GM21528 (cell line): Measurements from ENCODE around the gene PITPNC1.
"Not testable (repeated sequence)": the region's sequence is repeated elsewhere in the genome, so short reads cannot be mapped to it uniquely, and the experiment has no call there.

Experiments
- ATAC-seq: cut with Tn5 transposase; IDR thresholded peaks from one replicate; pipeline ENCODE4 v1.9.1; 2021; ENCODE audit warnings: mild to moderate bottlenecking, moderate library complexity; ENCODE audit not compliant: unreplicated experiment, low FRiP score

The PITPNC1 gene

DNA sequence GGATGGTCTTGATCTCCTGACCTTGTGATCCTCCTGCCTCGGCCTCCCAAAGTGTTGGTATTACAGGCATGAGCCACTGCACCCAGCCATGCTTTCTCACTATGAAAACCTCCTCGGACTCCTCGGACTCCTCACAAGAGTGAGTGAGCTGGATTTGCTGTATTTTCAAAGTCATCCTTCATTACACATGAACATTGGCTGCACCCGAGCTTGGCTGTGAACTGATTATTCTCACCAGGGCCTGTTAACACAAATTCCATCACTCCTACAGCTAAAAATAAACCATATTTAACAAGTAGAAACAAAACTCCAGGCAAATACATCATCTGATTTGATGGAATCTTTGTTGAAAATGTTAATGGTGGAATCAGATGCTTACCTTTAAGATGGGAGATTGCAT lies 50.3 kb downstream of the PITPNC1 start:
- no peak for ATAC-seq

DNA sequence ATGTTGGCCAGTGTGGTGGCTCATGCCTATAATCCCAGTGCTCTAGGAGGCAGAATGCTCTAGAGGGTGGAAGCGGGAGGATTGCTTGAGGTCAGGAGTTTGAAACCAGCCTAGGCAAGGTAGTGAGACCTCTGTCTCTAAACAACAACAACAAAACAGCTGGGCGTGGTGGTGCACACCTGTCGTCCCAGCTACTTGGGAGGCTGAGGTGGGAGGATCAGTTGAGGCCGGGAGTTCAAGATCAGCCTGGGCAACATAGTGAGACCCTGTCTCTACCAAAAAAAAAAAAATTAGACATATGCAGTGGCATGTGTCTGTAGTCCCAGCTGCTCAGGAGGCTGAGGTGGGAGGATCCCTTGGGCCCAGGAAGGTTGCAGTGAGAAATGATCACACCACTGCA lies 53.4 kb downstream of the PITPNC1 start:
- not testable (repeated sequence) for ATAC-seq

DNA sequence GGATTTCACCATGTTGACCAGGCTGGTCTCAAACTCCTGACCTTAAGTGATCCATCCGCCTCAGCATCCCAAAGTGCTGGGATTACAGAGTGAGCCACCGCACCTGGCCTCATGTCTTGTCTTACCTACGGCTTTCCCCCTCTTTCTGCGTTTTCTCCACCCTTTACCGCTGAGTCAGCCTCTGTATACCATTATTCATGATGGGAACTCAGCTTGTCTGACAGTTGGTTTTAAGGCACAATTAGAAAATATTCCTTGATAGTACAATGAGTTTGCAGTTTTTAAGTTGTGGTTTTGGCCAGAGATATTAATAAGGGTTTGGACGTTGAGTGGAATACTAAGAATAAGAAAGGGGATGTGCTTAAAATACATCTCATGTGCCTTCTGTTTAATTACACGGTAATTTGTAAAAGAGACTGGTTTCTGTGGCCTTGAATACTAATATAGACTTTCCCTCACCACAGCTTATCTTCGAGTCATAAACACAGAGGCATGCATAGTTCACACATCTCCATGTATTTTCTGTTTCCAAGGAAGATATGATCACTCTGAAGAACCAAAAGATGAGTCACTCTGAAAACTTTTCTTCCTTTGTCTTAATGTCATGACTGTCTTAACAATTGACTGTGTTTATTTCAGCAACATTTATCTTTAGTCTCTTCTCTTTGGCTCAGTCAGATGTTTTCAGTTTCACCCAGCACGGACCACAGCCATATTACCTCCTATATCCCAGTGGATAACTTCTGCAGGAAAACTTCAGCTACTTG lies 54.4 kb downstream of the PITPNC1 start:
- no peak for ATAC-seq

DNA sequence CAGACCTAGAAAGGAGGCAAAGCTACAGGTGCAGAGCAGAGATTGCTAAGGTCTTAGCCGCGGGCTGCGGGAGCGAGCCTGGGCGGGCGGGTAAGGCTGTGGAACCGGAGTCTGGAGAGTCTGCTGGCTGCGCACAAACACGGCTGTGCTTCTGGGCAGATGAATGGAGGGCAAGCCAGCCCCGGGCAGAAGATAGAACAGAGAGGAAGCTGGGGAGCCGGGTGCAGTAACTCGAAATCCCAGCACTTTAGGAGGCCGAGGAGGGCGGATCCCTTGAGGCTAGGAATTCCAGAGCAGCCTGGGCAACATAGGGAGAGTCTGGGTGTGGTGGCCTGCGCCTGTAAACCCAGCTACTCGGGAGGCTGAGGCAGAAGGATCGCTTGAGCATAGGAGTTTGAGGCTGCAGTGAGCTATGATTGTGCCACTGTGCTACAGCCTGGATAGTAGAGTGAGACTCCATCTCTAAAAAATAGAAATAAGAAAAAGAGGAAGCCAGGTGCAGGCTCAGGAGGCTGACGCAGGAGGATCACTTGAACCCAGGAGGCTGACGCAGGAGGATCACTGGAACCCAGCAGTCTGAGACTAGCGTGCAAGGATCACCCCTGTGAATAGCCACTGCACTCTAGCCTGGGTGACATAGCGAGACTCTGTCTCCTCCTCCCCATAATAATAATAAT lies 56.3 kb downstream of the PITPNC1 start:
- ATAC-seq = no peak

DNA sequence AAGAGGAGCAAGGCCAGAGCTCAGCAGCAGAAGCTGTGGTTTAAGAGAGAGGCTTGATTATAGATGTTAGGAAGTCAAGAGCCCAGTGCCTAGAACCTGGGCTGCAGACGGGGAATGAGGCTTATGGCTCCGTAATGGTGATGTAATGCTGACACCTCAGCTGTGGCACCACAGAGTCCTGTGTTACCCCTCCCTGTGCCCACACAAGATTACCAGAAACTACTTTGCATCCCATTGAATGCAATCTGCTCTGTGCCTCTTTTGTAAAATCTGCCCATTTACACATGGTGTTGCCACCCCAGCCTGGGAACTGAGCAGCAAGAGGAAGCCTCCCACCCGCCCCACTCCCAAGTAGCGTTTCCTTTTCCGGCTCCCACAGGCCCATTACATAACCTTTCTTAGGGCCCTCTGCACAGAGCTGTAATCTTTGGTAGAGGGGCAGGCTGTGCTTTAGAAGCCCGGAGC lies 57.0 kb downstream of the PITPNC1 start:
- ATAC-seq = no peak

DNA sequence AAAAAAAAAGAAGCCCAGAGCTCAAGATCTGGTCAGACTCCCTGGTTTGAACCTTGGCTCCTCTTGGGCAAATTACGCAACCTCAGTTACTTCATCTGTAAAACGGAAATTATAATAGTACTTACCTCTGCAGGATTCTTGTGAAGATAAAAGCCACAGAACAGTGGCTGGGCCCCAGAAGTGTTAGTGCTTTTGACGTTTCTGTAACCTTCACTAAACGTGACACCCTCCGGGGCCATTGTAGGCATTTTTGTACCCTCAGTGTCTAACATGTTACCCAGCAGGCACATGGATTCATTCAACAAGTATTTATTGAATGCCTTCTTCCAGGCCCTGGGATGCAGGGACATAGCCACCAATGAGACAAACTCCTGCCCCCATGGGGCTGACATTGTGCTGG lies 58.0 kb downstream of the PITPNC1 start:
- ATAC-seq = no peak

DNA sequence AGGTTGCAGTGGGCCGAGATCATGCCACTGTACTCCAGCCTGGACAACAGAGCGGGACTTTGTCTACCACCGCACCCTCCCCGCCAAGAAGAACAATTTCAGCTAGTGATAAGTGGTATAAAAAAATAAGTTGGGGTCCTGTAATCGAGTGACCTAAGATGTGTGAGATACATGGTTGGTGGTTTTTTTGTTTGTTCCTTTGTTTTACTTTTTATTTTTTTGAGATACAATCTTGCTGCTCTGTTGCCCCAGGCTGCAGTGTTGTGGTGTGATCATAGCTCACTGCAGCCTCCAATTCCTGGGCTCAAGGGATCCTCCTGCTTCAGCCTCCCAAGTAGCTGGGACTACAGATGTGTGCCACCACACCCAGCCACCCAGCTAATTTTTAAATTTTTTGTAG lies 58.7 kb downstream of the PITPNC1 start:
- ATAC-seq = no peak

DNA sequence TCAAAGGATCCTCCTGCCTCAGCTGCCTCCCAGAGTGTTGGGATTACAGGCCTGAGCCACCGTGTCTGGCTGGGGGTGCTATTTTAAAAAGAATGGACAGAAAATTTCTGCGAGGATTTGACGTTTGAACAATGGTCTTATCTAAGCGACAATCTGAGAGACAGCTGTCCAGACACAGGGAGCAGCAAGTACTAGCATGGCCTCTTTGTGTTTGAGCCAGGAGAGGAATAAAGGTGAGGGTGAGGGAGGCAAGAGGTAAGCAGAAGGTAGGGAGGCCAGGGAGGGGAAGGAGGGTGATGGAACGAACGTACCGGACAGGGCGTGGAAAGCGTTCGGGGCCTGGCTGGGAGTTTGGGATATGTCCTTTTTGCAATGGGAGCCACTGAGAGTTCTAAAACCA lies 59.2 kb downstream of the PITPNC1 start:
- no peak for ATAC-seq

DNA sequence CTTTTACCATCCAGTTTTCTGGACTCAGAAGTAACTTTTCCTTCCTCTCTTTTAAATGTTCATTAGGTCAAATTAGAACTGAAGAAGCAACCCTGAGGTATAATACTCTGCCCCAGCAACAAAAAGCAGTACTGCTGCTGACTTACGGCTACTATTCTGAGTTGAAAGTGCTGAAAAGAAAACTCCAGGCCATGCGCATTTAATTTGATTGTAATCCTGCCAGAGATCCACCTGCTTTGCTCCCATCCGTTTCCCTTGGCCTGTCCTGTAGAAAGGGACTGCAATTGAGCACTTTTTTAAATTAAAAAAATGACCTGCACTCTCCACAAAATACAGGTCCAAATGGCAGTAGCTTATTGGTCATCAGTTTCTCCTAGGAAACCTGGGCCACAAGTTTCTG lies 61.6 kb downstream of the PITPNC1 start:
- no peak for ATAC-seq

DNA sequence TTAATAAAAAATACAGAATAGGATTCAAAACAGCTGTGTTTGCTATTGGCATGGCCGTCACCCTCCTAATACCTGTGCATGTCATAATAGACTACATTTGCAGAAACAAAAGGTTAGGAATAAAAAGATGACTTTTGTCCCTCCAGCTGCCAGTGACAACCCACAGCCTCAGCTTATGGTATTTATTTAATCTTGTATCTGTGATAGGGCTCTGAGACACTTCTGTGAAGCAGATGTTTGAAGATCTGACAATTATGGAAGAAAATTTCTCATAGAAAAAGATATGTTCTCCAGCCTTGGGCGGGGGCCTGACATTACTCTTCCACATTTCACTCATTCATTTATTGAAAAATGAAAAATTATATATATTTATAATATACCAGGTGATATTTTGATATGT lies 62.2 kb downstream of the PITPNC1 start:
- ATAC-seq = no peak

DNA sequence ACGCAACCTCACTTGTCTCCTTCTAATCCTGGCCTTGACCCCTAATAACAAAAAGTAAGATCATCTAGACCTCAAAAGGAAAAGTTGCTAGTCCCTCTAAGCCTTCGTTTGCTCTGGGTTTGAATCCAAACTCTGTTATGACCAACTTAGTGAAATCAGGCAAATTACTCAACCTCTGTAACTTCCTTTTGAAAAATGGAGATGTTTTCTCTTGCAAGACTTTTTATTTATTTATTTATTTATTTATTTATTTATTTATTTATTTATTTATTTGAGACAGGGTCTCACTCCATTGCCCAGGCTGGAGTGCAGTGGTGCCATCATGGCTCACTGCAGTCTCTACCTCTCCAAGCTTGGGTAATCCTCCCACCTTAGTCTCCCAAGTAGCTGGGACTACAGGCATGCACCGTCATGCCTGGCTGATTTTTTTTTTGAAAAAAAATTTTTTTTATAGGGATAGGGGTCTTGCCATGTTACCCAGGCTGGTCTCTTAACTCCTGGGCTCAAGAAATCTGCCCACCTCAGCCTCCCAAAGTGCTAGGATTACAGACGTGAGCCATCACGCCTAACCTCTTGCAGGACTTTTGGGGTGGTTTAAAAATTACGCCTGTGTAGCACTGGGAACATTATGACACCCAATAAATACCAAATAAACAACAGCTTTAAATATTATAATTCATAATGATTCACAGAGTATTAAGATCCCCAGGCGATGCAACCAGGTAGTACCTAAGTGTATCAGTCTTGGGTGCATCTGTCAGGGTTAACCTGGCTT lies 63.4 kb downstream of the PITPNC1 start:
- no peak for ATAC-seq

DNA sequence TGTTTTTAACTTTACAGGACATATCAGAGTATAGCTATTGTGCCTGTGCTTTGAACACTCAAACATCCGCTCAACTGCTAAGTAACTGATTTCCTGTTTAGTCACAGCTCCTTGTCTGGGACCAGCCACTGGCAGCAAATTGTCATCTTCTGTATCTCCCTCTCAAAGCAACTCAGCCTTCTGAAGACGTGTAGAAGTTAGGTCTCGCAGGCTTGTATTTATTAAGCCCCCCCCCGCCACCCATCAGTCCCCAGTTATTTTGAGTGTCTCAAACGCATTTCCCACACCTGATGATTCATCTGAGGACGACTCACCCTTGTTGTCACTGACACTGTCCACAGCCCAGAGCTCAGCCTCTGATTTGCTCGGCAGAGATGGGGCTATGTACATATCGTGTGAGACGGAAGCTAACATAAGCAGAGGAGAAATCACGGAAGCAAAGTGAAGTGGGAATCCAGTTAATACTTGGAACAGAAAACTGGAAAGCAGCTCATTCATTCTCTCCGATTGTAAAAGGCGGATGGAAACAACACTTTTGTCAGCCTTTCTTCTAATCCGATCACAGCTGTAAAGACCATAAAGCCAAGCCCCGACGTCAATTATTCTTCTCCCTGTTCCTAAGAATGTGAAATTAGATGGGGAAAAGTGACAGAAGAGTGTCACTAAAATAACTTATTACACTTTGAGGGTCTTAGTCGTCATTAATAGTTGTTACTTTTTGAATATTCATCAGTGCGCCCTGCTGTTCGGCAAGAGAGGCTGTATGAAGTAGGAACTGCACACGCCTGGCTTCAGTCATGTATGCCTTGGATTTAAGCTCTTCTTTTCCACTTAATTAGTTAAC lies 64.2 kb downstream of the PITPNC1 start:
- no peak for ATAC-seq

DNA sequence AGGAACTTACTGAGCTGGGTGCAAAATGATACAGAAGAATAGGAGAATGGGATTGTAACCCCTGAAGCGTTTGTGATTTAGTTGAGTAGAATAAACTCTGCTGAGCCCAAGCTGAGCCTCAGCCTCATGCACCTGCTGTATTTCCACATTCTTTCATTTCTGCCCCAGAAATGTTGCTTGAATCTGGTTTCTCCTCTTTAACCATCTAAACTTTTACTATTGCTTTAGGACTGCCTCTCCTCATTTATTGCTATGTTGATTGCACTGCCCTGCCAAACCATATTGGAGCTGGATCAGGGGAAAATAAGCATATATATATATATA lies 64.8 kb downstream of the PITPNC1 start:
- no peak for ATAC-seq

DNA sequence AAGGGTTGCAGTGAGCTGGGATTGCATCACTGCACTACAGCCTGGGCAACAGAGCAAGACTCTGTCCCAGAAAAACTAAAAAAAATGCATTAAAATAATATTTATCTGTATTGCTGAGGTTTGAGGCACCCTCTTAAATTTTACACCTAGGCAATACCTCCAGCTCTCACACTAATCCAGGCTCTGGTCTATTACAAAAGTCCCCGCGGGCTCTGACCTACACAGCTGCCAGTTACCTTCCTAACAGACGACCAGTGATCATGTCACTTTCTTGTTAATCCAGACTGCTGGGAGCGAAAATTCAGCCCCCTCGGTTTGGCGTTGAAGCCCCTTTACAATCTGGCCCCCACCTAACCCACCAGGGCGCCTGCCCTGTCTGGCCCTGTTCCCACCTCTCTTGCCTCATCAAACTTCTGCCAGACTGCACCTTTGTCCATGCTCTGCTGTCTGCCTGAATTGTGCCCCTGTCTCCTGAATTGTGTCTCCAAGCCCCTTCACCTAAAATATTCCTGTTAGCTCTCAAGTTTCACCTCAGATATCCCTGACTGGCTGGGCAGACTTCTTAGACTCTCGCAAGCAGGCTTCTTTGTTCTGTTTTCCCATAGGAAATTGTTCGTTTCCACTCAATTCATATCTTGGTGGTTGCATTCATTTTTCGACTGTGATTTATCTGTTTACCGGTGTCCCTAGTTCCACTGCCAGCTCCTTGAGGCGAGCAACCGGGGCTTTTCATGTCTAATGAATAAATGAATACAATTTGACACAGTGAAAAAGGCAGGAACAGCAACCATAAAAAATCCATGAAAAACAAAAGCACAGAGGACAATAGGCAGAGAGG lies 65.9 kb downstream of the PITPNC1 start:
- ATAC-seq = no peak

DNA sequence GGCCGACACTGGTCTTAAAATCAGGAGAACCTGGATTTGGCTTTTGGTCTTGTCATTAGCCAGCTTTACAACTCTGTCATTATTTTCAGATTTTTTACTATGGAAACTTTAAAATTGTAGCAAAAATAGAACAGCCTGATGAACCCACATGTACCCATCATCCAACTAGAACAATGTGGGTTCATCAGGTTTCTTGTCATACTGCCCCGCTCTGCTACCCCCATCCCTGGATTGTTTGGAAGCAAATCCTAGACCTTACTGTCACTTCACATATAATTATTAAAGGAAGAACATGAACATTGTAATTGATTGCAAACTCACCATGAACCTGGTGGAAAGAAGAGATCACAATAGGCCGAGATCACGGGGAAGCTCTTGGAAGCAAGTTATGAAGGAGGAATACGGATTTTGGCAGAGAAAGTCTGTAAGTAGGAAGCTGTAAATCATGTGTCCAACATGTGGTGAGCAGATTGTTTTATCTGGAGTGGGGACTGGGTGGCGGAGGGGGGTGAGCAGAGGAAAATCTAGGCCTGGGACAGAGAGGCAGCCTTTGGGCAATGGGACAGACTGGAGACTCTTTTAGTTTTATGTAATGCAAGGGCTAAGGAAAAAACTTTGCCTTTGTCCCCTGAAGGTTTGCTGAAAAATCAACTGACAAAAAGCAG lies 67.0 kb downstream of the PITPNC1 start:
- ATAC-seq = no peak

DNA sequence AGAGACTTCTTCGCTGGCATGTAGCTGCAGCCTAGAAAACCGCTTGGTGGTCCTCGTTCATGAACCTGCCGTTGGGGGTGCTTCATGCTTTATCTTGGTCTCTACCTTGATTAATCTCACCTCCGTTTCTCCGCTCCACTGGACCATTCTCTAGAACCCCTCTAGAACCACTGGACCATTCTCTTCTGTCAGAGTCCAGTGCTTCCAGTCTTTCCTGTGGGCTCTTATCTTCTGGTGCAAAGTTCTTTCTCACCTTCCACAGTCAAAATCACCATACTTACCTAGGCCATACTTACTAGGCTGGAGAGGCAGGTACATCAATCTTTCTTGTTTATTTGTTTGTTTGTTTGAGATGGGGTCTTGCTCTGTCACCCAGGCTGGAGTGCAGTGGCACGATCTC lies 71.4 kb downstream of the PITPNC1 start:
- ATAC-seq = no peak

DNA sequence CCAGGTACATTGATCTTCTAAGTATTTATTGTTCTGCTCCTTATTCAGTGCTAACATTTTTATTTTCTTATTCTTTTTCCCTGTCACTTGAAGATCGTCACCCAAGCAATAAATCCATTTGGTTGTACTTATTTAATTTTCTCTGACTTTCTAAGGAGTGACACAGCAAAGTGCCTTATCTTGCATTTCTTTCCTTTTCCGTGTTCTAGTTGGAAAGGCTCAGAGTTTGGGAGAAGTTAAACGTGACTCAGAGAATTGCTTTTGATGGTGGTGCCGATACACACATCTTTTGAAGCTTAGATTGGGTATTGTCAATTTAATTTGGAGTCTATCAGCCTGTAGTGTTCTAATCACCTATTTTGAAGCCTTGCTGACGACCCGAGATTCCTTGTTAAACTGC lies 72.0 kb downstream of the PITPNC1 start:
- ATAC-seq = no peak

DNA sequence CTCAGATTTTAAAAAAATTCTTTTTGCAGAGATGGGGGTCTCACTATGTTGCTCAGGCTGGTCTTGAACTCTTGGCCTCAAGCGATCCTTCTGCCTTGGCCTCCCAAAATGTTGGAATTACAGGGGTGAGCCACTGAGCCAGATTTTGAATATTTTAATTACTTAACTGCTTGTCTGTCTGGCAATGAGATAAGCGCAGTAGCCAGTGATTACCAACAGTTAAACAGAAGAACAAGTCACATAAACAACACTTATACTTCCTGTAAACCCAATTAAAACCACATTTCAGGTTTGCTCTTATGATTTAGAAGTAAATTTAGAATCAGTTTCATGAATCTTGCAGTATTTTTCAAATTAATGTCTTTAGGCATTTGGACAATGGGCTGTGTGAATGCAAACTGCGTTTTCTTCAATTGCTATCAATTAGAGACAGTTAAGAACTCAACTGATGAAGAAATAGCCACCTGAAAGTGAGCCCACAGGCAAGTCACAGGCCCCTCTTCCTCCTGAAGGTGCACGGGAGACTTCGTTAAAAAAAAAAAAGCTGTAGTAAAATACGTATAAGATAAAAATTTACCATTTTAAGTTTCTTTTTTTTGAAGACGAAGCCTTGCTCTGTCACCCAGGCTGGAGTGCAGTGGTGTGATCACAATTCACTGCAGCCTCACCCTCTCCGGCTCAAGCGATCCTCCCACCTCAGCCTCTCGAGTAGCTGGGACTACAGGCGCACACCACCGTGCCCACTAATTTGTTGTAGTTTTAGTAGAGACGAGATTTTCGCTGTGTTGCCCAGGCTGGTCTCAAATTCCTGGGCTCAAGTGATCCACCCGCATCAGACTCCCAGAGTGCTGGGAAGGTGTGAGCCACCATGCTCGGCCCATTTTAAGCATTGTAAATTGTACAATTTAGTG lies 73.0 kb downstream of the PITPNC1 start:
- ATAC-seq = no peak
